GM21360 (cell line): ENCODE measurements around the gene INPP5E.
"Not testable (repeated sequence)": the region's sequence is repeated elsewhere in the genome, so short reads cannot be mapped to it uniquely, and the experiment has no call there.

Source experiments
- ATAC-seq: cut with Tn5 transposase; IDR thresholded peaks from one replicate; pipeline ENCODE4 v1.9.1; 2021; ENCODE audit warnings: mild to moderate bottlenecking, moderate library complexity; ENCODE audit not compliant: unreplicated experiment

The INPP5E gene

GRCh38 chr9:136407061-136407460 is 32.6 kb downstream of the INPP5E start:
- ATAC-seq: not testable (repeated sequence)

DNA sequence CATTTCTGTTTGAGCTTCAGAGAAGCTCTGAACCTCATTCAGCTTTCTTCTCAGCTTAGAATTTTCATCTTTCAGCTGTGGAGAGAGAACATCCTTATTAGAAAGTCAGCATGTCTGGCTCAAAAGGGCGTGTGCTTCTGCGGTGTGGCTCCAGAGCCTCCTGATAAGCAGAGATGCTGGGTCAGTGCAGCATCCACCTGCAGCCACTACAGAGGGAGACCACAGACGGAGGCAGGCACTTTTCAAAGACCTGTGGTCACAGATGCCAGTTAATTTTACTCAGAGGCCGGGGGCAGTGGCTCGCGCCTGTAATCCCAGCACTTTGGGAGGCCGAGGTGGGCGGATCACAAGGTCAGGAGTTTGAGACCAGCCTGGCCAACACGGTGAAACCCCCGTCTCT is 33.7 kb downstream of the INPP5E start:
- ATAC-seq: not testable (repeated sequence)

DNA sequence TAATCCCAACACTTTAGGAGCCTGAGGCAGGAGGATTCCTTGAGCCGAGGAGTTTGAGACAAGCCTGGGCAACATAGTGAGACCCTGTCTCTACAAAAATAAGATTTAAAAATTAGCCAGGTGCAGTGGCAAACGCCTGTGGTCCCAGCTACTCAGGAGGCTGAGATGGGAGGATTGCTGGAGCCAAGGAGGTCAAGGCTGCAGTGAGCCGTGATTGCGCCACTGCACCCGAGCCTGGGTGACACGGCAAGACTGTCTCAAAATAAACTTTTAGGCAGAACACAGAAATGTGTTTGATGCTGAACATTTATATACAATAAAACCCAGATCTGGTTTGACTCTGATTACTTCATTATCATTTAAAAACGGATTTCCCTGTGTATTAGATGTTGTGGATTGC is 34.2 kb downstream of the INPP5E start:
- no peak for ATAC-seq

DNA sequence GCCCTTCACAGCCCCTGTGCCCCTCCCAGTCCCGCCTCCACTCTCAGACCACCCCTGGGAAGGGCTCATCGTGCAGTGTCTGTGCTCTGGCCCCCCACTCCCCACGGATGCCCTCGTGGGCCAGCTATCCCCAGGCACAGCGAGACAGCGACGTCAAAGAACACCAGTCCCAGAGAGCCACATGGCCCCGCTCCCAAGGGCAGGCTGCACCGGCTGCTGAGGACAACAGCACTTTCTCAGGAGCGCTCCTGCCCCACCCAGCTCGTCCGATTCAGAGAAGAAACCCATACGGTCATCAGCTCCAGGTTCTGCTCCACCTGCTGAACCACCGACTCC is 34.9 kb downstream of the INPP5E start:
- ATAC-seq: no peak

- no peak for ATAC-seq
These were observed 35.5 kb downstream of the INPP5E start for GRCh38 chr9:136403915-136404800.

GRCh38 chr9:136403538-136403914 is 36.1 kb downstream of the INPP5E start:
- no peak for ATAC-seq

GRCh38 chr9:136402067-136402466 is 37.6 kb downstream of the INPP5E start:
- ATAC-seq: no peak

GRCh38 chr9:136401173-136401922 is 38.3 kb downstream of the INPP5E start:
- ATAC-seq: no peak

- peak; percentile 59 for ATAC-seq
These were observed 39.4 kb downstream of the INPP5E start, which contains the start of gene SNAPC4 for GRCh38 chr9:136400038-136400834. Gene SNAPC4, minus strand, starts transcription at chr9:136400170. Its CDS starts 1,742 bp downstream, at chr9:136398428.

- ATAC-seq: peak; percentile 25
These were observed 40.2 kb downstream of the INPP5E start for GRCh38 chr9:136399176-136400037.

- no peak for ATAC-seq
These were observed 41.4 kb downstream of the INPP5E start for GRCh38 chr9:136398286-136398685.

- ATAC-seq: no peak
These were observed 42.0 kb downstream of the INPP5E start for GRCh38 chr9:136397643-136398042.

GRCh38 chr9:136396219-136396515 is 43.5 kb downstream of the INPP5E start:
- no peak for ATAC-seq

GRCh38 chr9:136395345-136396218 is 44.1 kb downstream of the INPP5E start:
- no peak for ATAC-seq

- ATAC-seq: no peak
These were observed 44.7 kb downstream of the INPP5E start for GRCh38 chr9:136395020-136395340.

- no peak for ATAC-seq
These were observed 45.2 kb downstream of the INPP5E start for GRCh38 chr9:136394312-136395019.

- ATAC-seq: no peak
These were observed 46.1 kb downstream of the INPP5E start for GRCh38 chr9:136393531-136393930.

DNA sequence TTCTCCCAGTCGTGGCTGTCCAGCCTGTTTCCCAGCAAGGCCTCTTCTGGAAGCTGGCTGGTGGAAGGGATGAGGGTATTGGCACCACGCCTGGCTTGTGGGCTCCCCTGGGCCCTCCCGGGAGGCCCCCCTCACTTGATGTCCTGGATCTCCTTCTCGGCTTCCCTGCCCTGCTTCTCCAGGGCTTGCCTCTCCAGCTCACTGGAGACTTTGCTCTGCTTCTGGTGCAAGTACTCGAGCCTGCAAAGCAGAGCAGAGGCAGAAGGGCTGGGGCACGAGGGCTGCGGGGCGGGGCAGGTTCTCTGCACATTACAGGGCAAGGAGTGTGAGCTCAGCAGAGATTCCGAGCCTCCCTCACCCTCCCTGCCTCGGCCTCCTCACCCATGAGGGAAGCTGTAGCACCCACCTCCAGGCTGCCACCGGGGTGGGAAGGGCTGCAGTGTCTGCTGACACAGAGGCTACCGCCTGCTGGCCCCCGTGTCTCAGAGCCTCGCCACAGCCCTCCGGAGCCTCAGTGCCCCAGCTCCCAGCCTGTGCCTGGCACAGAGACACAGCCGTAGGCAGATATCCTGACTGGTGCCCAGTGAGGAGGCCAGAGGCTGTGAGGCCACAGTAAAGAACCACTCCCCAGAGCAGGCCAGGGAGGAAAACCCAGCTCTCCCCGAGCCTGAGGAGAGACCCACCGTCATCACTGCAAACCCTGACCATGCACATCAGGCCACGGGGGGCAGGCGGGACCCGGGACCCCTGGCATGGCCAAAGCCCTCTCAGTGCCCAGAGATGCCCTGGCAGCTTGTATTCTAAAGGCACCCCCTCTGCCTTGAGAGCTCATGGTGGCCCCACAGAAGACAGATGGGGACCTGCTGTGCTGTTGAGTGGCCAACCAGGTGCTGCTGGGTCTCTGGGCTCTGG is 46.9 kb downstream of the INPP5E start:
- ATAC-seq: no peak
